Measurements from ENCODE around the gene KLF12.

Gene KLF12

GRCh38 chr13:74097116-74097515 is 37.1 kb downstream of the KLF12 start:
- FAIRE-seq, result no peak
- no peak for DNase-seq (ENCODE audit: insufficient read length, low spot score)
- no peak for TF ChIP-seq PAX5 (IDR thresholded peaks at IDR 0.05; ENCODE audit: insufficient read depth, low read length, severe bottlenecking)
- TF ChIP-seq TAF1 (IDR thresholded peaks at IDR 0.05; ENCODE audit: low read depth, low read length), result no peak
- TF ChIP-seq POLR2A (IDR thresholded peaks at IDR 0.05; ENCODE audit: low read depth, low read length), result no peak
- TF ChIP-seq POLR2AphosphoS5 (IDR thresholded peaks at IDR 0.05; ENCODE audit: low read depth, low read length), result no peak
- TF ChIP-seq POU2F2 (IDR thresholded peaks at IDR 0.05; ENCODE audit: low read depth, low read length), result no peak
- no peak for TF ChIP-seq SPI1 (IDR thresholded peaks at IDR 0.05; ENCODE audit: low read depth, low read length)

GRCh38 chr13:74093691-74094090 is 40.5 kb downstream of the KLF12 start:
- DNase-seq (ENCODE audit: insufficient read length, low spot score) (no peak), FAIRE-seq (no peak)
- TF ChIP-seq POU2F2 (IDR thresholded peaks at IDR 0.05; ENCODE audit: low read depth, low read length), result no peak
- no peak for TF ChIP-seq PAX5 (IDR thresholded peaks at IDR 0.05; ENCODE audit: insufficient read depth, low read length, severe bottlenecking)
- TF ChIP-seq TAF1 (IDR thresholded peaks at IDR 0.05; ENCODE audit: low read depth, low read length), result no peak
- no peak for TF ChIP-seq POLR2A (IDR thresholded peaks at IDR 0.05; ENCODE audit: low read depth, low read length)
- TF ChIP-seq POLR2AphosphoS5 (IDR thresholded peaks at IDR 0.05; ENCODE audit: low read depth, low read length), result no peak
- TF ChIP-seq SPI1 (IDR thresholded peaks at IDR 0.05; ENCODE audit: low read depth, low read length), result no peak

GRCh38 chr13:74092711-74093110 is 41.5 kb downstream of the KLF12 start:
- FAIRE-seq (no peak), DNase-seq (ENCODE audit: insufficient read length, low spot score) (no peak)
- TF ChIP-seq POLR2AphosphoS5 (IDR thresholded peaks at IDR 0.05; ENCODE audit: low read depth, low read length) (no peak), SPI1 (IDR thresholded peaks at IDR 0.05; ENCODE audit: low read depth, low read length) (no peak), PAX5 (IDR thresholded peaks at IDR 0.05; ENCODE audit: insufficient read depth, low read length, severe bottlenecking) (no peak), TAF1 (IDR thresholded peaks at IDR 0.05; ENCODE audit: low read depth, low read length) (no peak), POU2F2 (IDR thresholded peaks at IDR 0.05; ENCODE audit: low read depth, low read length) (no peak), POLR2A (IDR thresholded peaks at IDR 0.05; ENCODE audit: low read depth, low read length) (no peak)

- TF ChIP-seq POLR2AphosphoS5 (IDR thresholded peaks at IDR 0.05; ENCODE audit: low read depth, low read length) (no peak), PAX5 (IDR thresholded peaks at IDR 0.05; ENCODE audit: insufficient read depth, low read length, severe bottlenecking) (no peak), POU2F2 (IDR thresholded peaks at IDR 0.05; ENCODE audit: low read depth, low read length) (no peak), POLR2A (IDR thresholded peaks at IDR 0.05; ENCODE audit: low read depth, low read length) (no peak), SPI1 (IDR thresholded peaks at IDR 0.05; ENCODE audit: low read depth, low read length) (no peak), TAF1 (IDR thresholded peaks at IDR 0.05; ENCODE audit: low read depth, low read length) (no peak)
- no peak for DNase-seq (ENCODE audit: insufficient read length, low spot score)
- no peak for FAIRE-seq
Observed at GRCh38 chr13:74090869-74091605, 43.2 kb downstream of the KLF12 start.

GRCh38 chr13:74090397-74090796 is 43.8 kb downstream of the KLF12 start:
- FAIRE-seq, result no peak
- DNase-seq (ENCODE audit: insufficient read length, low spot score), result no peak
- TF ChIP-seq POLR2AphosphoS5 (IDR thresholded peaks at IDR 0.05; ENCODE audit: low read depth, low read length) (no peak), PAX5 (IDR thresholded peaks at IDR 0.05; ENCODE audit: insufficient read depth, low read length, severe bottlenecking) (no peak), TAF1 (IDR thresholded peaks at IDR 0.05; ENCODE audit: low read depth, low read length) (no peak), POU2F2 (IDR thresholded peaks at IDR 0.05; ENCODE audit: low read depth, low read length) (no peak)

GRCh38 chr13:74087357-74087756 is 46.8 kb downstream of the KLF12 start:
- no peak for TF ChIP-seq SPI1 (IDR thresholded peaks at IDR 0.05; ENCODE audit: low read depth, low read length)
- TF ChIP-seq POLR2A (IDR thresholded peaks at IDR 0.05; ENCODE audit: low read depth, low read length), result no peak
- no peak for TF ChIP-seq PAX5 (IDR thresholded peaks at IDR 0.05; ENCODE audit: insufficient read depth, low read length, severe bottlenecking)
- no peak for TF ChIP-seq POU2F2 (IDR thresholded peaks at IDR 0.05; ENCODE audit: low read depth, low read length)
- no peak for TF ChIP-seq POLR2AphosphoS5 (IDR thresholded peaks at IDR 0.05; ENCODE audit: low read depth, low read length)
- TF ChIP-seq TAF1 (IDR thresholded peaks at IDR 0.05; ENCODE audit: low read depth, low read length), result no peak
- DNase-seq (ENCODE audit: insufficient read length, low spot score) (no peak), FAIRE-seq (no peak)

All from GM12891 (cell line).